Gastroesophageal sphincter (tissue), 3 donors: Measurements from ENCODE around the gene MVB12B.

ENCODE experiments used
- EP300 ChIP-seq: sonication (generic); formaldehyde crosslinking; IDR thresholded peaks from one replicate; pipeline ENCODE4 v1.6.1; 2017; ENCODE audit warnings: antibody characterized with exemption, mild to moderate bottlenecking
- POLR2A ChIP-seq, 2 donors: fragments of 450-650 bp; IDR thresholded peaks; one replicate each; pipeline ENCODE4 v1.6.1; 2017; ENCODE audit warnings: antibody characterized with exemption in 2 of 2, mild to moderate bottlenecking in 2 of 2, moderate library complexity in 1 of 2
- POLR2AphosphoS5 ChIP-seq: sonication (generic); formaldehyde crosslinking; IDR thresholded peaks from one replicate; pipeline ENCODE4 v1.6.1; 2017; ENCODE audit warnings: antibody characterized with exemption
- TF ChIP-seq, protein P1 (sequence below), 4 experiments: fragments of 200-600 bp in 2 of 4; fragments of 450-650 bp in 2 of 4; sonication (generic) in 1 of 4; IDR thresholded peaks; one replicate each; pipeline ENCODE4 v1.5.1; 2017 to 2019; ENCODE audit warnings: antibody characterized with exemption in 4 of 4, mild to moderate bottlenecking in 2 of 4, moderate library complexity in 2 of 4

DNA sequence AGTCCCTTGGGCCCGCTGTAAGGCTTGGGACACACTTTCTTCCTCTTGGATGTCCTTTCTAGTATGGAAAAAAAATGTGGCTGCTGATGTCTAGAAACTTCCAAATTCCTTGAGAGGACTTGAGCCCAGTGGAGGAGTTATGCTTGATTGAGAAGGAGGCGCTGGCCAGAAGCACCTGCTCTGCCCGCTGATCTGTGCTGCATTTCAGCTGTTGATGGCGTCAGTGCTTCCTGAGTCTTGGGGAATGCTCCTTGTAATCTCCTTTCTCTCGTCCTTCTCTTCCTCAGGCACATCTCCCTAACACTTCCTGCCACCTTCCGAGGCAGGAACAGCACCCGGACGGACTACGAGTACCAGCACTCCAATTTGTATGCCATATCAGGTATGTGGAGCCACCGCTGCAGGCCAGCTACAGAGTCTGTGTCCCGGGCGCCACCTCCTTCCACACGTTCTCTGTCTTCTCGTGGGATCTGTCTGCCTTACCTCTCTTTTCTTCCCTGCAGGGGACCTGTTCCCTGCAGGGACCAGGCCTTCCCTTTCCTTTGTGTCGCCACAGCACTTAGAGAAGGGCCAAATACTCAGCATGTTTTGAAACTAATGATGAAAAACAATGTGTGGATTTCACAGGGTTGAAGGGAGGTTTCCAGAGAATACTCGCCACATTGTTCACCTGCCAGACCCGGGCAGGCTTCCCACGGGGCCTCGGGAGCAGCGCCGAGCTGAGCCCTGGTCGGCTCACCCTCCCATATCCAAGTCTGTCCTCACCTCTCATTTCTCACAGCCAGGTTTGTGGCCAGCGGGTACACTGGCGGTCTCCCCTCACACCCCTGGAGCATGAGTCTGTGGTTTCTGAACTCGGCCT, 95.2 kb downstream of the MVB12B start:
- TF ChIP-seq POLR2AphosphoS5 (no peak), EP300 (no peak), POLR2A (IDR thresholded peaks at IDR 0.05) (no peak)
- TF ChIP-seq, protein P1, sequence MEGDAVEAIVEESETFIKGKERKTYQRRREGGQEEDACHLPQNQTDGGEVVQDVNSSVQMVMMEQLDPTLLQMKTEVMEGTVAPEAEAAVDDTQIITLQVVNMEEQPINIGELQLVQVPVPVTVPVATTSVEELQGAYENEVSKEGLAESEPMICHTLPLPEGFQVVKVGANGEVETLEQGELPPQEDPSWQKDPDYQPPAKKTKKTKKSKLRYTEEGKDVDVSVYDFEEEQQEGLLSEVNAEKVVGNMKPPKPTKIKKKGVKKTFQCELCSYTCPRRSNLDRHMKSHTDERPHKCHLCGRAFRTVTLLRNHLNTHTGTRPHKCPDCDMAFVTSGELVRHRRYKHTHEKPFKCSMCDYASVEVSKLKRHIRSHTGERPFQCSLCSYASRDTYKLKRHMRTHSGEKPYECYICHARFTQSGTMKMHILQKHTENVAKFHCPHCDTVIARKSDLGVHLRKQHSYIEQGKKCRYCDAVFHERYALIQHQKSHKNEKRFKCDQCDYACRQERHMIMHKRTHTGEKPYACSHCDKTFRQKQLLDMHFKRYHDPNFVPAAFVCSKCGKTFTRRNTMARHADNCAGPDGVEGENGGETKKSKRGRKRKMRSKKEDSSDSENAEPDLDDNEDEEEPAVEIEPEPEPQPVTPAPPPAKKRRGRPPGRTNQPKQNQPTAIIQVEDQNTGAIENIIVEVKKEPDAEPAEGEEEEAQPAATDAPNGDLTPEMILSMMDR (IDR thresholded peaks at IDR 0.05), result no peak
